HG03457 (cell line): ENCODE data around the gene VAV2.

Source experiments
- ATAC-seq: cut with Tn5 transposase; IDR thresholded peaks from one replicate; pipeline ENCODE4 v1.9.1; 2021; ENCODE audit warnings: moderate number of reproducible peaks; ENCODE audit not compliant: unreplicated experiment

Gene VAV2

GRCh38 chr9:133953621-133953975 is 38.5 kb downstream of the VAV2 start:
- no peak for ATAC-seq

GRCh38 chr9:133952598-133953550 is 39.2 kb downstream of the VAV2 start:
- ATAC-seq, result no peak

GRCh38 chr9:133951265-133951664 is 40.9 kb downstream of the VAV2 start:
- ATAC-seq, result no peak

- ATAC-seq, result no peak
These were observed 41.5 kb downstream of the VAV2 start for GRCh38 chr9:133950629-133951111.

- no peak for ATAC-seq
These were observed 41.9 kb downstream of the VAV2 start for GRCh38 chr9:133950192-133950591.

GRCh38 chr9:133949486-133950061 is 42.5 kb downstream of the VAV2 start:
- no peak for ATAC-seq

- no peak for ATAC-seq
These were observed 43.3 kb downstream of the VAV2 start for GRCh38 chr9:133948561-133949485.

- no peak for ATAC-seq
These were observed 44.0 kb downstream of the VAV2 start for GRCh38 chr9:133948131-133948530.

- ATAC-seq, result no peak
These were observed 45.2 kb downstream of the VAV2 start for GRCh38 chr9:133946840-133947486.

- ATAC-seq, result peak; percentile 10
These were observed 46.0 kb downstream of the VAV2 start for GRCh38 chr9:133945977-133946753.

- ATAC-seq, result peak; percentile 37
These were observed 46.7 kb downstream of the VAV2 start for GRCh38 chr9:133945314-133945975.

- no peak for ATAC-seq
These were observed 47.4 kb downstream of the VAV2 start for GRCh38 chr9:133944746-133945135.

- no peak for ATAC-seq
These were observed 48.1 kb downstream of the VAV2 start for GRCh38 chr9:133943781-133944745.

GRCh38 chr9:133943036-133943780 is 48.9 kb downstream of the VAV2 start:
- no peak for ATAC-seq

GRCh38 chr9:133942206-133942975 is 49.7 kb downstream of the VAV2 start:
- no peak for ATAC-seq

- no peak for ATAC-seq
These were observed 52.3 kb downstream of the VAV2 start for GRCh38 chr9:133939845-133940244.
